ENCODE data around the gene CORIN. TPM values are rescaled to one million over a fixed set of nuclear protein-coding genes. Genes with fewer than 3 reads are reported as not detected.
A peak's percentile ranks its signal among the peaks of the same experiment; 100 is the strongest.

Gene CORIN
- total RNA-seq, 1 donor from 2014 or later: 2.6 TPM

GRCh38 chr4:47590325-47590724 is 247.5 kb downstream of the CORIN start:
- Mint-ChIP-seq H3K27me3 (ENCODE audit: unreplicated experiment) (no peaks in the 10 kb centered on the region), H3K4me1 (ENCODE audit: unreplicated experiment) (no peaks in the 10 kb centered on the region), H3K4me3 (ENCODE audit: unreplicated experiment) (no peak overlapping the region), H3K27ac (ENCODE audit: unreplicated experiment) (no peak overlapping the region), H3K9me3 (ENCODE audit: unreplicated experiment) (peaks cover 18% of the 10 kb centered on the region), H3K36me3 (ENCODE audit: unreplicated experiment) (peaks cover 66% of the 10 kb centered on the region)
- no peak for DNase-seq (ENCODE audit: extremely low spot score, unreplicated experiment)
- TF ChIP-seq CTCF (IDR thresholded peaks at IDR 0.05): no peak

GRCh38 chr4:47579235-47579634 is 258.6 kb downstream of the CORIN start:
- no peak for TF ChIP-seq CTCF (IDR thresholded peaks at IDR 0.05)
- no peak for DNase-seq (ENCODE audit: extremely low spot score, unreplicated experiment)
- Mint-ChIP-seq H3K4me1 (ENCODE audit: unreplicated experiment) (peaks cover 31% of the 10 kb centered on the region), H3K4me3 (ENCODE audit: unreplicated experiment) (no peak overlapping the region), H3K27ac (ENCODE audit: unreplicated experiment) (peak overlapping the region; percentile 92), H3K36me3 (ENCODE audit: unreplicated experiment) (peaks cover 48% of the 10 kb centered on the region), H3K27me3 (ENCODE audit: unreplicated experiment) (no peaks in the 10 kb centered on the region), H3K9me3 (ENCODE audit: unreplicated experiment) (peaks cover 4% of the 10 kb centered on the region)

- Mint-ChIP-seq H3K36me3 (ENCODE audit: unreplicated experiment) (peaks cover 52% of the 10 kb centered on the region), H3K4me1 (ENCODE audit: unreplicated experiment) (peaks cover 31% of the 10 kb centered on the region), H3K27ac (ENCODE audit: unreplicated experiment) (peak overlapping the region; percentile 92), H3K27me3 (ENCODE audit: unreplicated experiment) (no peaks in the 10 kb centered on the region), H3K9me3 (ENCODE audit: unreplicated experiment) (peaks cover 4% of the 10 kb centered on the region), H3K4me3 (ENCODE audit: unreplicated experiment) (peak overlapping the region; percentile 23)
- DNase-seq (ENCODE audit: extremely low spot score, unreplicated experiment): no peak
- TF ChIP-seq CTCF (IDR thresholded peaks at IDR 0.05): no peak
Measured at GRCh38 chr4:47577779-47578553, 259.9 kb downstream of the CORIN start.

GRCh38 chr4:47572981-47573380 is 264.9 kb downstream of the CORIN start:
- H3K36me3 Mint-ChIP-seq (ENCODE audit: unreplicated experiment): peaks cover 59% of the 10 kb centered on the region
- no peak overlapping the region for H3K27ac Mint-ChIP-seq (ENCODE audit: unreplicated experiment)
- no peak for TF ChIP-seq CTCF (IDR thresholded peaks at IDR 0.05)
- no peaks in the 10 kb centered on the region for H3K27me3 Mint-ChIP-seq (ENCODE audit: unreplicated experiment)
- peaks cover 14% of the 10 kb centered on the region for H3K4me1 Mint-ChIP-seq (ENCODE audit: unreplicated experiment)
- no peak for DNase-seq (ENCODE audit: extremely low spot score, unreplicated experiment)
- H3K4me3 Mint-ChIP-seq (ENCODE audit: unreplicated experiment): no peak overlapping the region
- H3K9me3 Mint-ChIP-seq (ENCODE audit: unreplicated experiment): no peaks in the 10 kb centered on the region

GRCh38 chr4:47570816-47571215 is 267.1 kb downstream of the CORIN start:
- Mint-ChIP-seq H3K9me3 (ENCODE audit: unreplicated experiment) (no peaks in the 10 kb centered on the region), H3K4me1 (ENCODE audit: unreplicated experiment) (peaks cover 12% of the 10 kb centered on the region), H3K36me3 (ENCODE audit: unreplicated experiment) (peaks cover 53% of the 10 kb centered on the region), H3K27ac (ENCODE audit: unreplicated experiment) (peak overlapping the region; percentile 23), H3K27me3 (ENCODE audit: unreplicated experiment) (no peaks in the 10 kb centered on the region), H3K4me3 (ENCODE audit: unreplicated experiment) (no peak overlapping the region)
- TF ChIP-seq CTCF (IDR thresholded peaks at IDR 0.05): no peak
- no peak for DNase-seq (ENCODE audit: extremely low spot score, unreplicated experiment)
